ENCODE measurements around the gene SSPN.

Gene SSPN, protein sequence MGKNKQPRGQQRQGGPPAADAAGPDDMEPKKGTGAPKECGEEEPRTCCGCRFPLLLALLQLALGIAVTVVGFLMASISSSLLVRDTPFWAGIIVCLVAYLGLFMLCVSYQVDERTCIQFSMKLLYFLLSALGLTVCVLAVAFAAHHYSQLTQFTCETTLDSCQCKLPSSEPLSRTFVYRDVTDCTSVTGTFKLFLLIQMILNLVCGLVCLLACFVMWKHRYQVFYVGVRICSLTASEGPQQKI

DNA sequence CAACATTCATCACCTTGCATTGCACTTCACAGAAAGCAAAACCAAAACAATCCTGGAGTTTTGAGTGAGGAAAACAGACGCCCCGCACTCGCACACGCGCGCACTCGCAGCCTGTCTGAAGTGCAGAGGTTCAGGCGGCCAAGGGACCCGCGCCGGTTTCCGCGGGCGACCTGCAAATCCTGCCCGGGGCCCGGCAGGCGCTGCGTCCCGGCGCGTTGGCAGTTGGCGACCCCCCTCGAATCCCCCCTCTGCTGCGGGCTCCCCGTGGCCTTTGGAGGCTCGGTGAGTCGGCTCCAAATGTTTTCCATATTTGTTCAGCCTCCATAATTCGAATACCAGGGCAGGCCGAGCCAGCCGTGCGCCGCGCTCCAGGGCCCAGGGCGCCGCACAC lies at the start of gene SSPN:
TSS of gene SSPN (plus strand) at position 324 of the 391 bp plus-strand sequence. CDS start 100 bp downstream, outside the sequence.
- TF ChIP-seq, protein P1, sequence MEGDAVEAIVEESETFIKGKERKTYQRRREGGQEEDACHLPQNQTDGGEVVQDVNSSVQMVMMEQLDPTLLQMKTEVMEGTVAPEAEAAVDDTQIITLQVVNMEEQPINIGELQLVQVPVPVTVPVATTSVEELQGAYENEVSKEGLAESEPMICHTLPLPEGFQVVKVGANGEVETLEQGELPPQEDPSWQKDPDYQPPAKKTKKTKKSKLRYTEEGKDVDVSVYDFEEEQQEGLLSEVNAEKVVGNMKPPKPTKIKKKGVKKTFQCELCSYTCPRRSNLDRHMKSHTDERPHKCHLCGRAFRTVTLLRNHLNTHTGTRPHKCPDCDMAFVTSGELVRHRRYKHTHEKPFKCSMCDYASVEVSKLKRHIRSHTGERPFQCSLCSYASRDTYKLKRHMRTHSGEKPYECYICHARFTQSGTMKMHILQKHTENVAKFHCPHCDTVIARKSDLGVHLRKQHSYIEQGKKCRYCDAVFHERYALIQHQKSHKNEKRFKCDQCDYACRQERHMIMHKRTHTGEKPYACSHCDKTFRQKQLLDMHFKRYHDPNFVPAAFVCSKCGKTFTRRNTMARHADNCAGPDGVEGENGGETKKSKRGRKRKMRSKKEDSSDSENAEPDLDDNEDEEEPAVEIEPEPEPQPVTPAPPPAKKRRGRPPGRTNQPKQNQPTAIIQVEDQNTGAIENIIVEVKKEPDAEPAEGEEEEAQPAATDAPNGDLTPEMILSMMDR (conservative IDR thresholded peaks at IDR 0.05; ENCODE audit: low read depth, low read length): no peak
- H3K4me3 ChIP-seq (ENCODE audit: low read depth, low read length): peak within 1 kb of the TSS; percentile 72
- DNase-seq (ENCODE audit: low read depth): peak; percentile 75

DNA sequence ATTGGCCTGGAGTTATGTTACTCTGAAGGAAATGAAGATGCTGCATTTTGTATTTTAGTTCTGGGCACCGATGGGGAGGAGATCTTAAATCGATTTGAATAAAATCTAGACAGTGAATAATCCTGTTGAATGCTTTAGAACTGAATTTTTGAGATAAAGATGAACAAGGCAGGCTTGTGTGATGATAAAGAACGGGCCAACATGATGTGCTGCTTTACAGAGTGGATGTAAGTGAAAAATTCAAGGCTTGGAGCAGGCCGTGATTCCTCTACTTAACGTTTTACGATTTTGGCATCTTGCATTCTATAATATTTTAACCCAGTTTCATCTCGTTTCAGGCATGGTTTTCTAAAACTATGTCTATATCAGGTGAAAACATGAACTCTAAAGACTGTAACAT lies 47.1 kb upstream of the SSPN start:
- TF ChIP-seq, protein P1 (conservative IDR thresholded peaks at IDR 0.05; ENCODE audit: low read depth, low read length): no peak
- no peak for DNase-seq (ENCODE audit: low read depth)
- H3K4me3 ChIP-seq (ENCODE audit: low read depth, low read length): no peak overlapping the region

DNA sequence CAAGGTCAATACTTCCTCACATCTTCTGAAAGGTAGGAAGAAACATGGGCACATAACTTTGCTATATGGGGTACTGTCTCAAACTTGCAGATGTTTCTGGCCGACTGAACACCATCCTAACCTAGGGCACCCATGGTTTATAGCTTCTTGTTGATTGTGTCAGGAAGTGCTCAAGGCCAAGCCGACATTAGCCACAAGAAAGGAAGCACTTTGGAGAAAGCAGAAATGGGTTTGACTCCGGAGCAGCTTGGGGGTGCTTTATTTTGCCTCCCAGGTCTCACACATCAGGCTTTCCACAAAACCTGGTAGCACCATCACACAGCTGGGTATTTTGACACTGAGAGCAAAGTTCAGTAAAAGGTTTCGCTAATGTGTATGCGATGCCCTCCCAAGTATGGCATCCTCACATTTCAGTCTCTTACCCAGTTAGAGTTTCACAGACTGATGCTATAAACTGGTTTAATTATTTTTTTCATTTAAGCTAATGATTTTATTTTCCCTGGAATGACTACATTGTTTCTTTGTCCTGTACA lies 45.3 kb upstream of the SSPN start:
- DNase-seq (ENCODE audit: low read depth): no peak
- TF ChIP-seq, protein P1 (conservative IDR thresholded peaks at IDR 0.05; ENCODE audit: low read depth, low read length): no peak
- H3K4me3 ChIP-seq (ENCODE audit: low read depth, low read length): no peak overlapping the region

DNA sequence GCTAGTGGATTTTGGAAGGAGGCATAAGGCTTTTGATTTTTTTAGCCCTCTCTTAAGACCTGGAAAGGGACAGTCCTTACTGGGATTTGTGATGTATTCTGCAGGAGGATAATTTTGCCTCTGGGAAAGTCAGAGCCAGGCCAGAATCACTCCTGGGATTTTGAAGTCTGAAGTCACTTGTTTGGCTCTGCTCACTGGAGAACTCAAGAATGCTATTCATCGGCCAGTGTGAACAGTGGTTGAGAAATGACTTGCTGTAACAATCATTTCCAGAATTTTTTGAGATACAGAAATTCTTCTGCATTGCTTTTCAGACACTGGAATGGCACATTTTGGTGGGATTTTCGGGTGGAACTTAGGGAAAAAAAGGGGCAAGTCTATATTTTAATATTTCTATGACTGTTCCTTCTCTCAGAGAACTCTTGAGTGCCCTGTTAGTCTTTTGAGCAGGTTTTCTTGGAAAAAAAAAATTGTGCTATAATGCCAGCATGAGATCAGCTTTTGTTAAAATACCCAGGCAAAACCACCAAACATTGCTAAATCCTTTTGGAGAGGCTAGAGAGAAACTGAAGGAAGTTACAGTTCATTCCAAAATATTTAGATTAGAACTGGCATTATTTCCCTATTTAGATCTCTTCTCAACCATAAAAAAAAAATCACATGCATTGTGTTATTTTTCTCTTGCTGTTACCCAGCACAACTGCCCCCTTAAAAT lies 44.5 kb upstream of the SSPN start:
- TF ChIP-seq, protein P1 (conservative IDR thresholded peaks at IDR 0.05; ENCODE audit: low read depth, low read length): no peak
- H3K4me3 ChIP-seq (ENCODE audit: low read depth, low read length): no peak overlapping the region
- DNase-seq (ENCODE audit: low read depth): peak; percentile 78

DNA sequence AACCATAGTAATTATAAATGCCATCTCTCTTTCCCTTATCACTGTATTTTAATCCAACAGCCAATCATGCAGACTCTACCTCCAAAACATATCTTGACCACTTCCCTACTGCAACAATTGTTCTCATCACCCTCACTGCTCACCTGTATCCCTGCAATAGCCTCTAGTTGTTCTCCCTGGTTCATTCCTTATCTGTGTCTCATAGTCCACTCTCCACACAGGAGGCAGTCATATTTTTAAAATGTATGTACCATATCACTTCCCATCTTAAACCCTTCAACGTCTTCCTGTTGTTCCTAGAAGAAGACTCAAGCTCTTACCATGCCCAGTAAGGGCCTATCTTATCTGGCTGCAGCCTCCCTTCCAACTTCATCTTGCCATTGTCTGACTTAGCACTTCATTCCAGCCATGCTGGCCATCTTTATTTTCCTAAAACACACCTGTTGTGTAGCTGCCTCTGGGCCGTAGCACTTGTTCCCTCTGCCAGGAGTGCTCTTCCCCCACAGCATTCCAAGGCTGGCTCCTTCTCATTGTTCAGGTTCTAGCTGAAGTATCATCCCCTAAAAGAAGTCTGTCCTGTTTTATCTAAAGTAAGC lies 42.8 kb upstream of the SSPN start:
- TF ChIP-seq, protein P1 (conservative IDR thresholded peaks at IDR 0.05; ENCODE audit: low read depth, low read length): no peak
- DNase-seq (ENCODE audit: low read depth): no peak
- H3K4me3 ChIP-seq (ENCODE audit: low read depth, low read length): no peak overlapping the region

DNA sequence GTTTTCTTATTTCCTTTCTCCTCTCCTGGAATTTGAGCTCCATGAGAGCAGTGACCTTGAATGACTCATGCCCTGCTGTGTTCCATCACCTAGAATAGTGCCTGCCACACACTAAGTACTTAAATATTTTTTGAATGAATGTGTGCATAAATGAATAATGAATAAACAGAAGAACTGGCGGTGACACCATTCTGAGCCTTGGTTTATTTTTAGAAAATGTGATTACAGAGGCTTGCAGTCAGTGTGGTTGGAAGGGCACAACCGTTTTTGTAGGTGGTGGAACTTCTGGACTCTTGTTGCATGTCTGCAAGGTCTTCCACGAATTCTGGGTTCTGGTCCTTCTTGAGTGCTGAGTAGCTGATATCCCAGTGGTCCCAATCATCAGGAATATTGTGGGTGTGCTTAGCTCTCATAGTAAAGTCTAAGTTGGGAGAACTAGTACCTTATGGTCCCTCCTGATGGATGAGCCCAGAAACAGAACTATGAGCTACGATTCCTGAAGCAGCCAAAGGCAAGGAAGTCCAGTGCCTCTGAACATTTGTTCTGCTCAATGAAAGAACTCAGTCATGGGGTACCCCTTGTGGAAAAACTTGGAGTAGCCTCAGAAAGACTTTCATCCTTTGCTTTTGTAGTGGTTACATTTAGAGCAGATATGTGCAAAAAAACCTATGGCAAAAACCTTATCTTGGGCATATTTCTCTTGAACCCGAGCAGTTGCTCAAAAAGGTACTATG lies 41.8 kb upstream of the SSPN start:
- TF ChIP-seq, protein P1 (conservative IDR thresholded peaks at IDR 0.05; ENCODE audit: low read depth, low read length): peak; percentile 41
- peak; percentile 95 for DNase-seq (ENCODE audit: low read depth)
- H3K4me3 ChIP-seq (ENCODE audit: low read depth, low read length): no peak overlapping the region
